GM12801 (cell line): ENCODE measurements around the gene FAM117A.

ENCODE experiments used
- CTCF ChIP-seq: IDR thresholded peaks from one replicate; pipeline ENCODE4 v1.5.1; 2011; ENCODE audit warnings: control low read depth; ENCODE audit not compliant: insufficient read length; ENCODE audit errors: extremely low read depth

The FAM117A gene

GRCh38 chr17:49752508-49752907 lies 11.4 kb downstream of the FAM117A start:
- TF ChIP-seq CTCF = no peak

- TF ChIP-seq CTCF = no peak
Observed at GRCh38 chr17:49749730-49750129, 14.2 kb downstream of the FAM117A start.

- TF ChIP-seq CTCF = no peak
Observed at GRCh38 chr17:49748791-49749190, 15.1 kb downstream of the FAM117A start.

- no peak for TF ChIP-seq CTCF
Observed at GRCh38 chr17:49748223-49748622, 15.7 kb downstream of the FAM117A start.

GRCh38 chr17:49747632-49748031 lies 16.3 kb downstream of the FAM117A start:
- TF ChIP-seq CTCF = no peak

- no peak for TF ChIP-seq CTCF
Observed at GRCh38 chr17:49746791-49747490, 17.0 kb downstream of the FAM117A start.

- no peak for TF ChIP-seq CTCF
Observed at GRCh38 chr17:49745175-49746139, 18.5 kb downstream of the FAM117A start.
